ENCODE measurements around the gene RASAL2. TPM values are rescaled to one million over a fixed set of nuclear protein-coding genes. Genes with fewer than 3 reads are reported as not detected.

The RASAL2 gene
- total and polyA plus RNA-seq, 2 of the 4 experiments (the other 2 are of a cell fraction): 13.1 to 20.6 TPM

DNA sequence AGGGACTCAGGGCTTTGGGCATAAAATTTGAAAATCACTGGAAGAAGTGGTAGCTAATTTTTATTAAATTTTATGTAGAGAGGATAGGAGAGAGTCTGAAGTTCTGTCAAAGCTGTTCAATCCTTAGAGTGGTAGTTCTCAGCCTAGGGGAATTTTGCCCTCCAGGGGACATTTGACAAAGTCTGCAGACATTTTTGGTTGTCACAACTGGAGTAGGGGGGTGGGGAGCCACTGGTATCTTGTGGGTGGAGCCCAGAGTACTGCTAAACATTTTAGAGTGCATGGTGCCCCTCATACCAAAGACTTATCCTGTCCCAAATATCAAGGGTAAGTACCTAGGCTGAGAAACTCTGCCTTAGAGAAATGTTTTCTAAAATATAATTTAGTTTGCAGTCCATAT, 30.2 kb downstream of the RASAL2 start:
- H3K4me3 ChIP-seq (ENCODE audit: insufficient read depth, low read depth, low read length): no peak overlapping the region
- dilution Hi-C loops (cut with HindIII; ENCODE audit: low sequenced_read_pairs, unreplicated experiment): no loop called here
- CTCF ChIA-PET: interaction anchor here (0.5 to 1.2 kb wide), 3 partner anchors 12 to 187 kb away, joined by 3 to 4 read pairs (median 3); no protein-coding TSS in a partner anchor

More for the DNA sequence above, 30.2 kb downstream of the RASAL2 start:
- Histone ChIP-seq H3K9me3 (ENCODE audit: control insufficient read depth, insufficient read depth, low read length) (no peaks in the 10 kb centered on the region), H2AK5ac (ENCODE audit: low read depth, low read length) (no peak overlapping the region), H4K20me1 (ENCODE audit: insufficient read depth, low read length) (no peaks in the 10 kb centered on the region; the same call in 1 of the 2 replicates), H2AFZ (replicated peaks; ENCODE audit: low read length, poor library complexity) (no peak overlapping the region), H3K9ac (ENCODE audit: low read depth, low read length) (no peak overlapping the region), H3K4me2 (ENCODE audit: low read depth, low read length) (no peak overlapping the region), H3K79me1 (ENCODE audit: low read depth in 1 of 2, low read length in 2 of 2) (peaks cover 18 to 49% of the 10 kb centered on the region in 2 experiments; a peak in 3 of 4 replicates), H3K4me1 (ENCODE audit: control insufficient read depth, insufficient read depth, low read length) (peaks cover 4% of the 10 kb centered on the region; the same call in 1 of the 2 replicates), H3K18ac (ENCODE audit: low read depth, low read length) (no peak overlapping the region), H3K4ac (ENCODE audit: low read depth, low read length) (no peak overlapping the region), H3K23ac (ENCODE audit: low read depth, low read length) (no peak overlapping the region), H3K27ac (ENCODE audit: insufficient read depth, low read length) (no peak overlapping the region), H2BK20ac (ENCODE audit: low read depth, low read length) (no peak overlapping the region), H2BK120ac (ENCODE audit: low read depth, low read length) (no peak overlapping the region), H4K5ac (ENCODE audit: low read depth, low read length) (no peak overlapping the region), H3K56ac (ENCODE audit: extremely low read depth, insufficient read depth, low read length) (no peak overlapping the region), H2BK5ac (ENCODE audit: low read depth, low read length, poor library complexity, severe bottlenecking) (no peak overlapping the region), H2BK15ac (ENCODE audit: low read depth, low read length) (no peak overlapping the region), H4K8ac (ENCODE audit: low read depth in 2 of 2, low read length in 2 of 2) (no peak overlapping the region), H3K27me3 (ENCODE audit: control insufficient read depth, insufficient read depth, low read length) (no peaks in the 10 kb centered on the region), H3K9me1 (ENCODE audit: insufficient read depth, low read length) (no peaks in the 10 kb centered on the region), H3K36me3 (ENCODE audit: control insufficient read depth, insufficient read depth, low read length) (no peaks in the 10 kb centered on the region), H4K91ac (ENCODE audit: insufficient read depth, low read depth, low read length) (no peak overlapping the region), H3K14ac (replicated peaks; ENCODE audit: low read depth, low read length) (no peak overlapping the region), H2AK9ac (replicated peaks; ENCODE audit: low read depth, low read length, poor library complexity) (no peak overlapping the region)
- no peak for DNase-seq
- ATAC-seq (ENCODE audit: low read depth): no peak
- BruUV-seq (replicated peaks): no TSS peak
- TF ChIP-seq MAFK (IDR thresholded peaks at IDR 0.05; ENCODE audit: low read depth, low read length): no peak
- TF ChIP-seq POLR2A (IDR thresholded peaks at IDR 0.05; ENCODE audit: low read depth, low read length): no peak
- no peak for TF ChIP-seq RAD21 (IDR thresholded peaks at IDR 0.05; ENCODE audit: low read length)
- TF ChIP-seq RFX5 (IDR thresholded peaks at IDR 0.05; ENCODE audit: low read depth, low read length): no peak
- TF ChIP-seq CEBPB (IDR thresholded peaks at IDR 0.05; ENCODE audit: low read depth, low read length): no peak
- no peak for TF ChIP-seq RCOR1 (IDR thresholded peaks at IDR 0.05; ENCODE audit: insufficient replicate concordance, low read length)
- TF ChIP-seq BHLHE40 (IDR thresholded peaks at IDR 0.05; ENCODE audit: low read depth, low read length): no peak
- TF ChIP-seq MAZ (IDR thresholded peaks at IDR 0.05; ENCODE audit: borderline replicate concordance, low read depth, low read length): no peak
- TF ChIP-seq MXI1 (IDR thresholded peaks at IDR 0.05; ENCODE audit: borderline replicate concordance, low read depth, low read length): no peak
- no peak for TF ChIP-seq FOS (IDR thresholded peaks at IDR 0.05; ENCODE audit: low read depth, low read length)
- no peak for TF ChIP-seq CHD1 (IDR thresholded peaks at IDR 0.05; ENCODE audit: low read depth, low read length)
- intact Hi-C loops (cut with micrococcal nuclease) (no loop called here), in situ Hi-C loops (cut with MboI; ENCODE audit: low sequenced_read_pairs) (no loop called here)
- POLR2A ChIA-PET (ENCODE audit: unreplicated experiment): interaction anchor here (0.6 kb wide), 1 partner anchor 31 kb away, joined by 5 read pairs; no protein-coding TSS in a partner anchor
